HepG2 (cell line): ENCODE data around the gene GNAL. TPM values are rescaled to one million over a fixed set of nuclear protein-coding genes. Genes with fewer than 3 reads are reported as not detected.

Source experiments
- ATAC-seq: fragments of 200-7000 bp; cut with Tn5 transposase; 3 replicates; pipeline ENCODE4 v1.9.1; 2020; ENCODE audit warnings: mild to moderate bottlenecking, moderate library complexity
- BruUV-seq: library from RNA; stranded (reverse); fragments of 400-500 nt; replicated peaks from 2 replicates; lab custom pipeline; 2021; lab: Mats Ljungman, UMichigan
- CTCF ChIA-PET: fragments of 300-600 bp; formaldehyde crosslinking; extraction: SDS; loops from one replicate; lab custom pipeline; 2021; ENCODE audit warnings: low total read pairs, inconsistent platforms, low intra/inter-chr PET ratio; lab: Yijun Ruan, JAX
- POLR2A ChIA-PET: fragments of 350-600 bp; sonication (Branson Sonifier 250); formaldehyde crosslinking; loops from one replicate; lab custom pipeline; 2020; ENCODE audit warnings: antibody characterized with exemption, inconsistent platforms; lab: Yijun Ruan, JAX
- DNase-seq: peaks from one replicate; pipeline ENCODE4 v3.0.0-alpha.2; 2015; ENCODE audit warnings: low spot score
- FAIRE-seq: peaks from 3 replicates; lab custom pipeline; 2011; peaks lifted over from hg19 to GRCh38; lab: Jason Lieb, UNC
- H2AFZ ChIP-seq: one replicate; pipeline ENCODE4 v1.6.1; 2011; ENCODE audit warnings: low read length, inconsistent platforms
- H3K27ac ChIP-seq: fragments of 300-600 bp; 3 replicates; pipeline ENCODE4 v1.8.0; 2011; ENCODE audit warnings: mixed run types, mild to moderate bottlenecking, mixed read lengths, low read length, inconsistent platforms; ENCODE audit not compliant: insufficient read depth; ENCODE audit errors: extremely low read length
- H3K27me3 ChIP-seq, 2 experiments: fragments of 200-600 bp in 1 of 2; 2 replicates in 1 of 2; 3 replicates in 1 of 2; pipeline versions ENCODE4 v1.6.0 to v1.8.0; 2011; ENCODE audit warnings: low read length in 2 of 2, mild to moderate bottlenecking in 2 of 2, moderate library complexity in 2 of 2, inconsistent platforms in 1 of 2; ENCODE audit not compliant: insufficient read depth in 2 of 2, control insufficient read depth in 1 of 2
- H3K36me3 ChIP-seq, 2 experiments: fragments of 200-600 bp in 1 of 2; replicated peaks in 1 of 2; 2 replicates in 1 of 2; 3 replicates in 1 of 2; pipeline versions ENCODE4 v1.5.1 to v1.8.0; 2011; ENCODE audit warnings: low read length in 2 of 2, inconsistent platforms in 1 of 2; ENCODE audit not compliant: insufficient read depth in 2 of 2, control insufficient read depth in 1 of 2
- H3K4me1 ChIP-seq: 2 replicates; pipeline ENCODE4 v1.5.1; 2012; ENCODE audit warnings: low read length, inconsistent platforms; ENCODE audit not compliant: insufficient read depth
- H3K4me2 ChIP-seq: 2 replicates; pipeline ENCODE4 v1.6.0; 2011; ENCODE audit warnings: low read depth, low read length, inconsistent platforms
- H3K4me3 ChIP-seq, 3 experiments: fragments of 200-600 bp in 1 of 3; sonication (generic), shearing (Covaris generic) in 1 of 3; replicated peaks in 1 of 3; 2 replicates each; pipeline ENCODE4 v1.5.1; 2011 to 2016; ENCODE audit warnings: low read length in 3 of 3, inconsistent platforms in 2 of 3, low read depth in 2 of 3, mild to moderate bottlenecking in 2 of 3, control low read depth in 1 of 3, mixed read lengths in 1 of 3; ENCODE audit not compliant: insufficient read depth in 1 of 3
- H3K79me2 ChIP-seq: one replicate; pipeline ENCODE4 v1.6.1; 2011; ENCODE audit warnings: low read length, inconsistent platforms; ENCODE audit not compliant: insufficient read depth
- H3K9ac ChIP-seq: 2 replicates; pipeline ENCODE4 v1.6.0; 2011; ENCODE audit warnings: mild to moderate bottlenecking, low read depth, low read length, inconsistent platforms; ENCODE audit not compliant: insufficient read depth
- H3K9me3 ChIP-seq: 2 replicates; pipeline ENCODE4 v1.5.1; 2012; ENCODE audit warnings: mild to moderate bottlenecking, low read length
- H4K20me1 ChIP-seq: 2 replicates; pipeline ENCODE4 v1.6.0; 2011; ENCODE audit warnings: inconsistent platforms, mild to moderate bottlenecking, low read length, moderate library complexity; ENCODE audit not compliant: insufficient read depth
- CREB1 ChIP-seq, 2 experiments: fragments of 450-650 bp in 1 of 2; IDR thresholded peaks; 2 replicates each; pipeline ENCODE4 v1.6.1; 2016 to 2017; ENCODE audit warnings: control low read depth in 1 of 2, mild to moderate bottlenecking in 1 of 2, missing compliant biosample characterization in 1 of 2, missing genetic modification characterization in 1 of 2
- HMG20A ChIP-seq: IDR thresholded peaks from 2 replicates; pipeline ENCODE4 v1.6.1; 2016; ENCODE audit warnings: borderline replicate concordance
- KLF13 ChIP-seq: sonication (generic); formaldehyde crosslinking; IDR thresholded peaks from 2 replicates; pipeline ENCODE4 v1.4.0; 2020; ENCODE audit warnings: mild to moderate bottlenecking, missing genetic modification reagents
- PCBP2 ChIP-seq: fragments of 200-400 bp; formaldehyde crosslinking; optimal IDR thresholded peaks from 2 replicates; pipeline ENCODE3; 2018; ENCODE audit warnings: low read length, low read depth; ENCODE audit not compliant: poor library complexity, severe bottlenecking
- REXO4 ChIP-seq: sonication (generic); formaldehyde crosslinking; IDR thresholded peaks from 2 replicates; pipeline ENCODE4 v1.8.0; 2022; ENCODE audit warnings: missing genetic modification reagents, mild to moderate bottlenecking, borderline replicate concordance
- YY1 ChIP-seq: IDR thresholded peaks from 2 replicates; pipeline ENCODE4 v1.6.1; 2011; ENCODE audit warnings: low read length, low read depth, moderate library complexity, mild to moderate bottlenecking; ENCODE audit not compliant: insufficient read depth, insufficient replicate concordance
- ZC3H4 ChIP-seq: sonication (generic); formaldehyde crosslinking; IDR thresholded peaks from 2 replicates; pipeline ENCODE4 v1.4.0; 2020; ENCODE audit warnings: missing genetic modification reagents, borderline replicate concordance
- ZNF572 ChIP-seq: sonication (generic); formaldehyde crosslinking; IDR thresholded peaks from 2 replicates; pipeline ENCODE4 v1.5.1; 2020; ENCODE audit warnings: mild to moderate bottlenecking, missing genetic modification reagents
- WGBS: methylation state at CpG from one replicate; pipeline ENCODE4 v1.1.6; 2017; ENCODE audit warnings: low lambda C conversion rate; 5-methylcytosine and 5-hydroxymethylcytosine counted together
- in situ Hi-C: cut with HindIII; loops from 2 replicates; pipeline ENCODE4 v1.10.0; 2017; ENCODE audit warnings: low pct_unique_long_range_greater_than_20kb; ENCODE audit not compliant: extremely low pct_ligation_motif_present
- intact Hi-C: fragments of 100-400 bp; cut with micrococcal nuclease; formaldehyde crosslinking; loops from one replicate; pipeline ENCODE4 v1.10.0; 2022; ENCODE audit not compliant: unreplicated experiment
- polyA plus RNA-seq, 8 experiments: library from polyadenylated mRNA; depleted of rRNA in 3 of 8; stranded (reverse) in 7 of 8; unstranded in 1 of 8; fragments of >200 nt; fragmentation: Illumina TruSeq in 4 of 8; extraction: Trizol in 4 of 8; gene quantifications; 2 replicates each; pipeline versions ENCODE4 v1.2.1 to v1.2.3, GENCODE V29; 2011 to 2016; ENCODE audit warnings: low read depth in 4 of 8, missing spikeins in 1 of 8, mixed read lengths in 1 of 8; ENCODE audit not compliant: insufficient read depth in 1 of 8
- total RNA-seq, 5 experiments: library from RNA; depleted of rRNA; stranded (reverse); fragments of >200 nt; fragmentation: Illumina TruSeq; extraction: Trizol; gene quantifications; 2 replicates each; pipeline ENCODE4 v1.2.3, GENCODE V29; 2016; ENCODE audit warnings: low read depth in 1 of 5
- TF ChIP-seq, protein P1 (sequence below): sonication (generic); formaldehyde crosslinking; IDR thresholded peaks from 2 replicates; pipeline ENCODE4 v1.4.0; 2020; ENCODE audit warnings: missing genetic modification reagents, borderline replicate concordance
- TF ChIP-seq, protein P2 (sequence below): sonication (generic); formaldehyde crosslinking; IDR thresholded peaks from 2 replicates; pipeline ENCODE4 v1.5.1; 2020; ENCODE audit warnings: mild to moderate bottlenecking, missing genetic modification reagents
- TF ChIP-seq, protein P3 (sequence below): conservative IDR thresholded peaks from 2 replicates; pipeline ENCODE4 v1.6.1; 2018; ENCODE audit warnings: missing genetic modification reagents
- TF ChIP-seq, protein P4 (sequence below): sonication (generic); formaldehyde crosslinking; IDR thresholded peaks from 2 replicates; pipeline ENCODE4 v1.4.0; 2020; ENCODE audit warnings: mild to moderate bottlenecking, low read depth, missing genetic modification reagents

GNAL gene
- total and polyA plus RNA-seq, 2 of the 13 experiments (the other 11 are each of a cell fraction or from before 2014, with no cell fraction given) = 0.87 to 1.4 TPM

DNA sequence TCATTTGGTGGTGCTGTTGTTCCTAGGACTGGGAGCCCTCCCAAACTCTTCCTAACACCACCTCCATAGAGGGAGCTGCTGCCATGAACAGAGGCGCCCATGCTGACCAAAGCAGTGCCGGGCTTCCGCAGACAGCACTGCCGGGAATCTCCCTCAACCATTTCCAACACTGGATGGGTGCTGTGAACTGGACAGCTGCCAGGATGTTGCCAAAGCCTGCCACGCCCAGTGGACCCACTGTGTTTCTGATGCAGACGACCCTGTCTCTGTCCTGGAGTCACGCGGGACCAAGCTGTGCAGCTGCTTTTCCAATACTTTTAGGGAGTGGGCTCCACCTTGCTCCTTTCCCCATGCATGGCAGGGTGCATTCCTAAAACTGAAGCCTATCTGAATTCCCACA is 16.9 kb upstream of the GNAL start:
- FAIRE-seq = no peak
- in situ Hi-C loops = no loop called here

More for the DNA sequence above, 16.9 kb upstream of the GNAL start:
- ChIA-PET CTCF (no interaction called here), POLR2A (no interaction called here)
- no peak for DNase-seq
- Histone ChIP-seq H3K27me3 (peaks cover 5 to 49% of the 10 kb centered on the region in 2 experiments; a peak in 3 of 5 replicates), H3K79me2 (no peaks in the 10 kb centered on the region), H3K36me3 (no peaks in the 10 kb centered on the region), H4K20me1 (no peaks in the 10 kb centered on the region), H3K4me1 (no peaks in the 10 kb centered on the region), H3K27ac (no peak overlapping the region), H3K9me3 (no peaks in the 10 kb centered on the region), H3K4me2 (no peak overlapping the region), H3K4me3 (no peak overlapping the region), H2AFZ (no peak overlapping the region), H3K9ac (no peak overlapping the region)
- no TSS peak for BruUV-seq
- TF ChIP-seq CREB1 (IDR thresholded peaks at IDR 0.05) = no peak
- TF ChIP-seq CREB1 (CRISPR knock-in tag; IDR thresholded peaks at IDR 0.05) = no peak
- TF ChIP-seq REXO4 (CRISPR knock-in tag) = no peak
- no peak for TF ChIP-seq HMG20A
- TF ChIP-seq YY1 = no peak
- TF ChIP-seq, protein P1, sequence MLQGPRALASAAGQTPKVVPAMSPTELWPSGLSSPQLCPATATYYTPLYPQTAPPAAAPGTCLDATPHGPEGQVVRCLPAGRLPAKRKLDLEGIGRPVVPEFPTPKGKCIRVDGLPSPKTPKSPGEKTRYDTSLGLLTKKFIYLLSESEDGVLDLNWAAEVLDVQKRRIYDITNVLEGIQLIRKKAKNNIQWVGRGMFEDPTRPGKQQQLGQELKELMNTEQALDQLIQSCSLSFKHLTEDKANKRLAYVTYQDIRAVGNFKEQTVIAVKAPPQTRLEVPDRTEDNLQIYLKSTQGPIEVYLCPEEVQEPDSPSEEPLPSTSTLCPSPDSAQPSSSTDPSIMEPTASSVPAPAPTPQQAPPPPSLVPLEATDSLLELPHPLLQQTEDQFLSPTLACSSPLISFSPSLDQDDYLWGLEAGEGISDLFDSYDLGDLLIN = no peak
- TF ChIP-seq, protein P2, sequence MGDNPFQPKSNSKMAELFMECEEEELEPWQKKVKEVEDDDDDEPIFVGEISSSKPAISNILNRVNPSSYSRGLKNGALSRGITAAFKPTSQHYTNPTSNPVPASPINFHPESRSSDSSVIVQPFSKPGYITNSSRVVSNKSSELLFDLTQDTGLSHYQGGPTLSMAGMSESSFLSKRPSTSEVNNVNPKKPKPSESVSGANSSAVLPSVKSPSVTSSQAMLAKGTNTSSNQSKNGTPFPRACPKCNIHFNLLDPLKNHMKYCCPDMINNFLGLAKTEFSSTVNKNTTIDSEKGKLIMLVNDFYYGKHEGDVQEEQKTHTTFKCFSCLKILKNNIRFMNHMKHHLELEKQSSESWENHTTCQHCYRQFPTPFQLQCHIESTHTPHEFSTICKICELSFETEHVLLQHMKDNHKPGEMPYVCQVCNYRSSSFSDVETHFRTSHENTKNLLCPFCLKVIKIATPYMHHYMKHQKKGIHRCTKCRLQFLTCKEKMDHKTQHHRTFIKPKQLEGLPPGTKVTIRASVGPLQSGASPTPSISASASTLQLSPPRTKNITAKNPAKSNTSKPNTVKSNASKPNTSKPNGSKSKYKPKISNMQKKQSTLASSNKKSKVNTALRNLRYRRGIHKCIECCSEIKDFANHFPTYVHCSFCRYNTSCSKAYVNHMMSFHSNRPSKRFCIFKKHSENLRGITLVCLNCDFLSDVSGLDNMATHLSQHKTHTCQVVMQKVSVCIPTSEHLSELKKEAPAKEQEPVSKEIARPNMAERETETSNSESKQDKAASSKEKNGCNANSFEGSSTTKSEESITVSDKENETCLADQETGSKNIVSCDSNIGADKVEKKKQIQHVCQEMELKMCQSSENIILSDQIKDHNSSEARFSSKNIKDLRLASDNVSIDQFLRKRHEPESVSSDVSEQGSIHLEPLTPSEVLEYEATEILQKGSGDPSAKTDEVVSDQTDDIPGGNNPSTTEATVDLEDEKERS (CRISPR knock-in tag) = no peak
- TF ChIP-seq KLF13 (CRISPR knock-in tag) = no peak
- TF ChIP-seq, protein P3, sequence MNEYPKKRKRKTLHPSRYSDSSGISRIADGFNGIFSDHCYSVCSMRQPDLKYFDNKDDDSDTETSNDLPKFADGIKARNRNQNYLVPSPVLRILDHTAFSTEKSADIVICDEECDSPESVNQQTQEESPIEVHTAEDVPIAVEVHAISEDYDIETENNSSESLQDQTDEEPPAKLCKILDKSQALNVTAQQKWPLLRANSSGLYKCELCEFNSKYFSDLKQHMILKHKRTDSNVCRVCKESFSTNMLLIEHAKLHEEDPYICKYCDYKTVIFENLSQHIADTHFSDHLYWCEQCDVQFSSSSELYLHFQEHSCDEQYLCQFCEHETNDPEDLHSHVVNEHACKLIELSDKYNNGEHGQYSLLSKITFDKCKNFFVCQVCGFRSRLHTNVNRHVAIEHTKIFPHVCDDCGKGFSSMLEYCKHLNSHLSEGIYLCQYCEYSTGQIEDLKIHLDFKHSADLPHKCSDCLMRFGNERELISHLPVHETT = no peak
- TF ChIP-seq ZC3H4 (CRISPR knock-in tag) = no peak
- TF ChIP-seq PCBP2 = no peak
- TF ChIP-seq, protein P4, sequence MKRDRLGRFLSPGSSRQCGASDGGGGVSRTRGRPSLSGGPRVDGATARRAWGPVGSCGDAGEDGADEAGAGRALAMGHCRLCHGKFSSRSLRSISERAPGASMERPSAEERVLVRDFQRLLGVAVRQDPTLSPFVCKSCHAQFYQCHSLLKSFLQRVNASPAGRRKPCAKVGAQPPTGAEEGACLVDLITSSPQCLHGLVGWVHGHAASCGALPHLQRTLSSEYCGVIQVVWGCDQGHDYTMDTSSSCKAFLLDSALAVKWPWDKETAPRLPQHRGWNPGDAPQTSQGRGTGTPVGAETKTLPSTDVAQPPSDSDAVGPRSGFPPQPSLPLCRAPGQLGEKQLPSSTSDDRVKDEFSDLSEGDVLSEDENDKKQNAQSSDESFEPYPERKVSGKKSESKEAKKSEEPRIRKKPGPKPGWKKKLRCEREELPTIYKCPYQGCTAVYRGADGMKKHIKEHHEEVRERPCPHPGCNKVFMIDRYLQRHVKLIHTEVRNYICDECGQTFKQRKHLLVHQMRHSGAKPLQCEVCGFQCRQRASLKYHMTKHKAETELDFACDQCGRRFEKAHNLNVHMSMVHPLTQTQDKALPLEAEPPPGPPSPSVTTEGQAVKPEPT (CRISPR knock-in tag) = no peak
- no peak for TF ChIP-seq ZNF572 (CRISPR knock-in tag)
- 73% methylated on average over 7 of the region's 8 CpGs for WGBS
- intact Hi-C loops = no loop called here
- ATAC-seq = no peak
